B cell (primary cell): ENCODE data around the gene MICA. TPM values are rescaled to one million over a fixed set of nuclear protein-coding genes. Genes with fewer than 3 reads are reported as not detected.

Experiments
- ATAC-seq: fragments of 200-7000 bp; cut with Tn5 transposase; one replicate; pipeline ENCODE4 v1.10.0; 2021; ENCODE audit warnings: low read depth, mild to moderate bottlenecking, moderate number of reproducible peaks, moderate library complexity
- CTCF ChIA-PET: fragments of 350-600 bp; sonication (Branson Sonifier 250); formaldehyde crosslinking; loops from one replicate; lab custom pipeline; 2021; ENCODE audit warnings: antibody characterized with exemption, inconsistent platforms; lab: Charles Lee
- POLR2A ChIA-PET: fragments of 350-600 bp; sonication (Branson Sonifier 250); formaldehyde crosslinking; loops from one replicate; lab custom pipeline; 2021; ENCODE audit warnings: antibody characterized with exemption; lab: Charles Lee
- DNase-seq: peaks from one replicate; pipeline ENCODE4 v3.0.0; 2013
- H2AFZ ChIP-seq: 2 replicates; pipeline ENCODE4 v1.6.1; 2012; ENCODE audit warnings: mild to moderate bottlenecking, low read depth, low read length; ENCODE audit not compliant: insufficient read depth, poor library complexity, severe bottlenecking
- H3K27ac ChIP-seq, 2 donors: 1 replicate in 1 of 2; 2 replicates in 1 of 2; pipeline ENCODE4 v1.5.1; 2012 to 2013; ENCODE audit warnings: low read length in 2 of 2, mild to moderate bottlenecking in 2 of 2, moderate library complexity in 1 of 2
- H3K27me3 ChIP-seq, 4 experiments: fragments of 200-600 bp in 1 of 4; sonication (generic) in 1 of 4; replicated peaks in 1 of 4; 1 replicate in 2 of 4; 2 replicates in 2 of 4; pipeline versions ENCODE4 v1.6.1 to v1.7.0; 2013 to 2016; ENCODE audit warnings: low read length in 3 of 4, mild to moderate bottlenecking in 2 of 4, mixed read lengths in 1 of 4, moderate library complexity in 1 of 4; ENCODE audit not compliant: insufficient read depth in 4 of 4, control insufficient read depth in 3 of 4; ENCODE audit errors: control extremely low read depth in 1 of 4
- H3K36me3 ChIP-seq, 2 experiments: replicated peaks in 1 of 2; 1 replicate in 1 of 2; 2 replicates in 1 of 2; pipeline versions ENCODE4 v1.6.1 to v1.7.1; 2013; ENCODE audit warnings: low read length in 1 of 2; ENCODE audit not compliant: insufficient read depth in 2 of 2, control insufficient read depth in 1 of 2; ENCODE audit errors: control extremely low read depth in 1 of 2, extremely low read depth in 1 of 2
- H3K4me1 ChIP-seq, 2 donors: fragments of 200-600 bp in 1 of 2; sonication (generic) in 1 of 2; 1 replicate in 1 of 2; 2 replicates in 1 of 2; pipeline versions ENCODE4 v1.5.1 to v1.6.1; 2013 to 2017; ENCODE audit warnings: low read length in 2 of 2; ENCODE audit not compliant: control insufficient read depth in 2 of 2, insufficient read depth in 2 of 2
- H3K4me2 ChIP-seq: replicated peaks from 2 replicates; pipeline ENCODE3; 2012; ENCODE audit warnings: mild to moderate bottlenecking, low read depth, low read length; ENCODE audit not compliant: poor library complexity, severe bottlenecking
- H3K4me3 ChIP-seq, 5 experiments: fragments of 200-600 bp in 1 of 5; sonication (generic) in 1 of 5; 1 replicate in 3 of 5; 2 replicates in 2 of 5; pipeline versions ENCODE4 v1.5.1 to v1.7.0; 2011 to 2016; ENCODE audit warnings: low read length in 4 of 5, mild to moderate bottlenecking in 4 of 5, low read depth in 2 of 5, control low read depth in 1 of 5, moderate library complexity in 1 of 5; ENCODE audit not compliant: insufficient read depth in 1 of 5; ENCODE audit errors: control extremely low read depth in 1 of 5, extremely low read depth in 1 of 5
- H3K79me2 ChIP-seq: fragments of 200-600 bp; sonication (generic); one replicate; pipeline ENCODE4 v1.6.0; 2016; ENCODE audit warnings: low read length; ENCODE audit not compliant: control insufficient read depth, insufficient read depth
- H3K9ac ChIP-seq: fragments of 200-600 bp; sonication (generic); 2 replicates; pipeline ENCODE4 v1.6.1; 2017; ENCODE audit warnings: mild to moderate bottlenecking, low read length, moderate library complexity
- H3K9me3 ChIP-seq, 3 donors: one replicate each; pipeline versions ENCODE4 v1.6.1 to v1.7.1; 2013; ENCODE audit warnings: low read length in 2 of 3; ENCODE audit not compliant: control insufficient read depth in 2 of 3, insufficient read depth in 1 of 3; ENCODE audit errors: control extremely low read depth in 1 of 3
- H4K20me1 ChIP-seq: 2 replicates; pipeline ENCODE4 v1.6.0; 2012; ENCODE audit warnings: mild to moderate bottlenecking, low read length; ENCODE audit not compliant: insufficient read depth, control insufficient read depth, poor library complexity, severe bottlenecking
- H3K27ac Mint-ChIP-seq: one replicate; pipeline ENCODE4 v1.8.0; 2021; ENCODE audit warnings: mixed read lengths
- H3K27me3 Mint-ChIP-seq: one replicate; pipeline ENCODE4 v1.8.0; 2021; ENCODE audit warnings: mixed read lengths
- H3K4me1 Mint-ChIP-seq: one replicate; pipeline ENCODE4 v1.8.0; 2021; ENCODE audit warnings: mixed read lengths
- H3K4me3 Mint-ChIP-seq: one replicate; pipeline ENCODE4 v1.8.0; 2021; ENCODE audit warnings: mixed read lengths
- H3K9me3 Mint-ChIP-seq: one replicate; pipeline ENCODE4 v1.8.0; 2022; ENCODE audit warnings: mixed read lengths; ENCODE audit not compliant: insufficient read depth
- EZH2 ChIP-seq: IDR thresholded peaks from 2 replicates; pipeline ENCODE4 v1.6.1; 2012; ENCODE audit warnings: borderline replicate concordance, low read depth, mild to moderate bottlenecking, moderate library complexity, low read length; ENCODE audit not compliant: insufficient read depth, poor library complexity, severe bottlenecking
- WGBS: methylation state at CpG from one replicate; pipeline ENCODE4 v1.1.5; 2013; ENCODE audit warnings: missing lambda C conversion rate; ENCODE audit not compliant: insufficient coverage; 5-methylcytosine and 5-hydroxymethylcytosine counted together
- intact Hi-C: fragments of 100-400 bp; cut with micrococcal nuclease; formaldehyde crosslinking; loops from one replicate; pipeline ENCODE4 v1.10.0; 2022
- polyA plus RNA-seq: library from polyadenylated mRNA; depleted of rRNA; stranded (reverse); fragments of >200 nt; gene quantifications from 2 replicates; pipeline ENCODE4 v1.2.3, GENCODE V29; 2012
- total RNA-seq, 2 donors: library from RNA; stranded (reverse); fragments of 120-200 nt in 1 of 2; gene quantifications; 1 replicate in 1 of 2; 2 replicates in 1 of 2; pipeline versions ENCODE4 v1.2.3 to v1.2.4, GENCODE V29; 2013 to 2022
- TF ChIP-seq, protein P1 (sequence below): fragments of 200-600 bp; IDR thresholded peaks from one replicate; pipeline ENCODE4 v1.8.0; 2022; ENCODE audit warnings: antibody characterized with exemption, mild to moderate bottlenecking

Gene MICA
- total and polyA plus RNA-seq, 2 donors (not counting 1 experiment from before 2014, with no cell fraction given) = 13.9 to 28.5 TPM

DNA sequence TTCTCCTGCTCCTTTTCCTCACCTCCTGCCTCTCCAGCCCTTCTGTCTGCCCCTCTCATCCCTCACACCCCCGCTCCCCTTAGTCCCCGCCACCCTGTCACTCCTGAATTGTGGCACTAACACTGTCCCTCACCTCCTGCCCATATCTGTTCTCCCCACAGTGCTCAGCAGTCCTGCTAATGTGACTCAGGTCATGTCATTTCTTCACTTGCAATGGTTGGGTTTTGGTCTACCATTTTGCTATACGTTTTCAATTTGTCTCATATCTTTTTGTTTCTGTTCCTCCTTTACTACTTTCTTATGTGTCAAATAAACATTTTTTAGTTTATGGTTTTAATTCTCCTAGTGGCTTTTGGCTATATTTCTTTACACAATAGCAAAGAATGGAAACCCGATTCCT lies 45.1 kb upstream of the MICA start:
- peak overlapping the region in 4 of 5 experiments; percentile 67 to 98 (median 88) for H3K4me3 ChIP-seq
- ChIA-PET POLR2A (interaction anchor here (1.1 kb wide), 1 partner anchor 161 kb away, joined by 4 read pairs; no protein-coding TSS in a partner anchor), CTCF (interaction anchor here (1.0 to 2.1 kb wide), 3 partner anchors 9 to 161 kb away, joined by 3 to 15 read pairs (median 5); no protein-coding TSS in a partner anchor)
- peak overlapping the region; percentile 100 for H3K9ac ChIP-seq
- H3K27ac Mint-ChIP-seq = peak overlapping the region; percentile 100
- H3K27me3 ChIP-seq = no peaks in the 10 kb centered on the region
- peaks cover 36% of the 10 kb centered on the region for H4K20me1 ChIP-seq
- H3K9me3 ChIP-seq = no peaks in the 10 kb centered on the region
- H3K27ac ChIP-seq = peak overlapping the region; percentile 98 to 100
- intact Hi-C loops = loop anchor here (5.0 to 10.0 kb wide), 2 partner anchors 44 to 744 kb away; partner anchors contain the start of genes MICA, MRPS18B and PPP1R10
- DNase-seq = peak; percentile 49
- WGBS = no CpG with 5 or more reads among the region's 4 CpGs
- no peak for ATAC-seq
- H2AFZ ChIP-seq = peak overlapping the region; percentile 78
- peaks cover 58% of the 10 kb centered on the region for H3K79me2 ChIP-seq
- H3K27me3 Mint-ChIP-seq = peaks cover 6% of the 10 kb centered on the region
- TF ChIP-seq EZH2 = no peak
- TF ChIP-seq, protein P1, sequence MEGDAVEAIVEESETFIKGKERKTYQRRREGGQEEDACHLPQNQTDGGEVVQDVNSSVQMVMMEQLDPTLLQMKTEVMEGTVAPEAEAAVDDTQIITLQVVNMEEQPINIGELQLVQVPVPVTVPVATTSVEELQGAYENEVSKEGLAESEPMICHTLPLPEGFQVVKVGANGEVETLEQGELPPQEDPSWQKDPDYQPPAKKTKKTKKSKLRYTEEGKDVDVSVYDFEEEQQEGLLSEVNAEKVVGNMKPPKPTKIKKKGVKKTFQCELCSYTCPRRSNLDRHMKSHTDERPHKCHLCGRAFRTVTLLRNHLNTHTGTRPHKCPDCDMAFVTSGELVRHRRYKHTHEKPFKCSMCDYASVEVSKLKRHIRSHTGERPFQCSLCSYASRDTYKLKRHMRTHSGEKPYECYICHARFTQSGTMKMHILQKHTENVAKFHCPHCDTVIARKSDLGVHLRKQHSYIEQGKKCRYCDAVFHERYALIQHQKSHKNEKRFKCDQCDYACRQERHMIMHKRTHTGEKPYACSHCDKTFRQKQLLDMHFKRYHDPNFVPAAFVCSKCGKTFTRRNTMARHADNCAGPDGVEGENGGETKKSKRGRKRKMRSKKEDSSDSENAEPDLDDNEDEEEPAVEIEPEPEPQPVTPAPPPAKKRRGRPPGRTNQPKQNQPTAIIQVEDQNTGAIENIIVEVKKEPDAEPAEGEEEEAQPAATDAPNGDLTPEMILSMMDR = no peak
- peaks cover 30 to 31% of the 10 kb centered on the region in 2 donors for H3K4me1 ChIP-seq
- no peaks in the 10 kb centered on the region for H3K9me3 Mint-ChIP-seq
- H3K4me3 Mint-ChIP-seq = peak overlapping the region; percentile 99
- peaks cover 42% of the 10 kb centered on the region for H3K4me1 Mint-ChIP-seq
- peaks cover 2 to 29% of the 10 kb centered on the region in 2 experiments for H3K36me3 ChIP-seq
- peak overlapping the region; percentile 83 for H3K4me2 ChIP-seq

DNA sequence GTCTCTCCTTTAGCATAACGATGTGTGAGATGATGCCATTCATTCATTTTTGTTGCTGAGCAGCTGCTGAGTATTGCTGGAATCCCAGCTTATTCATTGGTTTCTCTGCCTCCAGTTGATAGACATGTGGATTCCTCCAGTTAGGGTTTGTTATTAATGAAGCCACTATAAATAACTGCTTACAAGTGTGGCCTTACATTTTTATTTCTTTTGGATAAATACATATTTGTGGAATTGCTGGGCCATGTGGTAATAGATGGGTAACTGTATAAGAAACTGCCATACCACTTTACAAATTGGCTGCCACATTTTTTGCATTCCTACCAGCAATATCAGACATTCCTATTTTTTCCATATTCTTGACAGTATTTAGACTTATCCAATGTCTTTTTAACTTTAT lies 43.8 kb upstream of the MICA start:
- Mint-ChIP-seq H3K27me3 (peaks cover 6% of the 10 kb centered on the region), H3K4me1 (peaks cover 29% of the 10 kb centered on the region), H3K9me3 (no peaks in the 10 kb centered on the region), H3K27ac (peak overlapping the region; percentile 23), H3K4me3 (peak overlapping the region; percentile 29)
- CTCF ChIA-PET = no interaction called here
- no peak overlapping the region for H3K9ac ChIP-seq
- H3K27ac ChIP-seq = no peak overlapping the region
- peaks cover 48% of the 10 kb centered on the region for H3K79me2 ChIP-seq
- peaks cover 23% of the 10 kb centered on the region for H4K20me1 ChIP-seq
- TF ChIP-seq, protein P1 = no peak
- no peak for TF ChIP-seq EZH2
- intact Hi-C loops = loop anchor here (5.0 to 10.0 kb wide), 2 partner anchors 43 to 745 kb away; partner anchors contain the start of genes MICA, MRPS18B and PPP1R10
- no peaks in the 10 kb centered on the region for H3K9me3 ChIP-seq
- H3K4me3 ChIP-seq = no peak overlapping the region
- H3K36me3 ChIP-seq = peaks cover under 1 to 16% of the 10 kb centered on the region in 2 experiments
- whole genome bisulfite sequencing = 100% methylated on average over 1 of the region's 1 CpG
- ATAC-seq (no peak), DNase-seq (no peak)
- POLR2A ChIA-PET = interaction anchor here (0.6 kb wide), 1 partner anchor 199 kb away, joined by 3 read pairs; no protein-coding TSS in a partner anchor
- peaks cover 0 to 2% (median 0%) of the 10 kb centered on the region in 4 experiments for H3K27me3 ChIP-seq
- no peak overlapping the region for H2AFZ ChIP-seq
- no peak overlapping the region for H3K4me2 ChIP-seq
- peaks cover 18 to 19% of the 10 kb centered on the region in 2 donors for H3K4me1 ChIP-seq
